GM06990 (cell line): ENCODE results near the gene LPAR3.

ENCODE experiments used
- DNase-seq: peaks from one replicate; pipeline ENCODE4 v3.0.0-alpha.2; 2011; ENCODE audit not compliant: insufficient read length; ENCODE audit errors: extremely low read depth
- H3K27me3 ChIP-seq: replicated peaks from 2 replicates; pipeline ENCODE4 v1.6.0; 2011; ENCODE audit warnings: low read length; ENCODE audit not compliant: control insufficient read depth, insufficient read depth
- H3K36me3 ChIP-seq: 2 replicates; pipeline ENCODE4 v1.5.1; 2011; ENCODE audit warnings: low read length; ENCODE audit not compliant: control insufficient read depth, insufficient read depth
- H3K4me3 ChIP-seq: replicated peaks from 2 replicates; pipeline ENCODE4 v1.5.1; 2011; ENCODE audit warnings: low read depth, mild to moderate bottlenecking, control low read depth, low read length
- TF ChIP-seq, protein P1 (sequence below): IDR thresholded peaks from 2 replicates; pipeline ENCODE4 v1.5.1; 2011; ENCODE audit warnings: low read length, control low read depth, mild to moderate bottlenecking, inconsistent platforms; ENCODE audit not compliant: insufficient read depth, poor library complexity, severe bottlenecking

The LPAR3 gene

DNA sequence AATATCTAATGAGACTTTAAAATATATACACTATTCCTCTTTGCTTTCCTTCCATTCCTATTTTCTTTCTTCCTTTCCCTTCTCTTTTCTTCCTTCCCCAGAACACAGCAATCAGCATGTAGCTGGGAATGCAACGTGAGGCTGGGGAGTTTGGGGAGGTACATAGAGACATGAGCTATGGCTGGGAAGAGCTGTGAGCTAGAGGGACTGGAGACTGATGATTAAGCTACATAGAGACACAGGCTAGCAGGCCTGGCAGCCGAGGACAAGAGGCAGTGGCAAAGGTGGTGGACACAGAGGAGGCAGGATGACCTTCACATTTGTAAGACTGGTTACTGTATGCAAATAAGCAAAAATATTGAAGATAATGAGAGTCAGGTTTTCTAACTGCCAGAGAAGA lies 7.5 kb downstream of the LPAR3 start:
- TF ChIP-seq, protein P1, sequence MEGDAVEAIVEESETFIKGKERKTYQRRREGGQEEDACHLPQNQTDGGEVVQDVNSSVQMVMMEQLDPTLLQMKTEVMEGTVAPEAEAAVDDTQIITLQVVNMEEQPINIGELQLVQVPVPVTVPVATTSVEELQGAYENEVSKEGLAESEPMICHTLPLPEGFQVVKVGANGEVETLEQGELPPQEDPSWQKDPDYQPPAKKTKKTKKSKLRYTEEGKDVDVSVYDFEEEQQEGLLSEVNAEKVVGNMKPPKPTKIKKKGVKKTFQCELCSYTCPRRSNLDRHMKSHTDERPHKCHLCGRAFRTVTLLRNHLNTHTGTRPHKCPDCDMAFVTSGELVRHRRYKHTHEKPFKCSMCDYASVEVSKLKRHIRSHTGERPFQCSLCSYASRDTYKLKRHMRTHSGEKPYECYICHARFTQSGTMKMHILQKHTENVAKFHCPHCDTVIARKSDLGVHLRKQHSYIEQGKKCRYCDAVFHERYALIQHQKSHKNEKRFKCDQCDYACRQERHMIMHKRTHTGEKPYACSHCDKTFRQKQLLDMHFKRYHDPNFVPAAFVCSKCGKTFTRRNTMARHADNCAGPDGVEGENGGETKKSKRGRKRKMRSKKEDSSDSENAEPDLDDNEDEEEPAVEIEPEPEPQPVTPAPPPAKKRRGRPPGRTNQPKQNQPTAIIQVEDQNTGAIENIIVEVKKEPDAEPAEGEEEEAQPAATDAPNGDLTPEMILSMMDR: no peak
- no peak for DNase-seq
- no peaks in the 10 kb centered on the region for H3K27me3 ChIP-seq
- H3K36me3 ChIP-seq: no peaks in the 10 kb centered on the region
- no peak overlapping the region for H3K4me3 ChIP-seq

GRCh38 chr1:84884671-84885389 lies 8.2 kb downstream of the LPAR3 start:
- Histone ChIP-seq H3K4me3 (no peak overlapping the region), H3K36me3 (no peaks in the 10 kb centered on the region), H3K27me3 (no peaks in the 10 kb centered on the region)
- no peak for DNase-seq
- TF ChIP-seq, protein P1: no peak

GRCh38 chr1:84883286-84883685 lies 9.7 kb downstream of the LPAR3 start:
- H3K27me3 ChIP-seq: no peaks in the 10 kb centered on the region
- DNase-seq: no peak
- TF ChIP-seq, protein P1: no peak
- no peaks in the 10 kb centered on the region for H3K36me3 ChIP-seq
- H3K4me3 ChIP-seq: no peak overlapping the region

GRCh38 chr1:84877592-84877991 lies 15.4 kb downstream of the LPAR3 start:
- TF ChIP-seq, protein P1: no peak
- Histone ChIP-seq H3K27me3 (no peaks in the 10 kb centered on the region; the same call in 1 of the 2 replicates), H3K4me3 (no peak overlapping the region), H3K36me3 (no peaks in the 10 kb centered on the region)
- DNase-seq: no peak

- Histone ChIP-seq H3K36me3 (no peaks in the 10 kb centered on the region), H3K27me3 (no peaks in the 10 kb centered on the region; the same call in 1 of the 2 replicates), H3K4me3 (no peak overlapping the region)
- TF ChIP-seq, protein P1: no peak
- DNase-seq: no peak
These were observed 16.7 kb downstream of the LPAR3 start for GRCh38 chr1:84876353-84876752.
